GM18498 (cell line): ENCODE results near the gene PRR33.
A peak's percentile ranks its signal among the peaks of the same experiment; 100 is the strongest.

Source experiments
- ATAC-seq: cut with Tn5 transposase; IDR thresholded peaks from one replicate; pipeline ENCODE4 v1.9.1; 2021; ENCODE audit warnings: mild to moderate bottlenecking, moderate library complexity; ENCODE audit not compliant: unreplicated experiment

PRR33 gene

DNA sequence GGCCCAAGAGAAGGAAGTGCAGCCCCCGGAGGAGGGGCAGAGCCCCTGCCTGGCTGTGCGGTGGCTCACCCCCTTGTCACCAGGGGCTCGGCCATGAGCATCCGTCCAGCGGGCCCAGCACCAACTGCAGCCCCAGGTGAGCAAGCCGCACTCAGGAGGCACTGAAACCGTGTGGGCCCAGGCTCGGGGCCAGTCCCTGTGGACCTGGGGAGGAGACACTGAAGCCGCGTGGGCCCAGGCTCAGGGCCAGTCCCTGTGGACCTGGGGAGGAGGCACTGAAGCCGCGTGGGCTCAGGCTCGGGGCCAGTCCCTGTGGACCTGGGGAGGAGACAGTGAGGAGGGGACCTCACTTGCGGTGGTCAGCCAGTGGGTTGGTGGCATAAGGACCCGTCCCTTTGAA lies 24.9 kb downstream of the PRR33 start:
- no peak for ATAC-seq

DNA sequence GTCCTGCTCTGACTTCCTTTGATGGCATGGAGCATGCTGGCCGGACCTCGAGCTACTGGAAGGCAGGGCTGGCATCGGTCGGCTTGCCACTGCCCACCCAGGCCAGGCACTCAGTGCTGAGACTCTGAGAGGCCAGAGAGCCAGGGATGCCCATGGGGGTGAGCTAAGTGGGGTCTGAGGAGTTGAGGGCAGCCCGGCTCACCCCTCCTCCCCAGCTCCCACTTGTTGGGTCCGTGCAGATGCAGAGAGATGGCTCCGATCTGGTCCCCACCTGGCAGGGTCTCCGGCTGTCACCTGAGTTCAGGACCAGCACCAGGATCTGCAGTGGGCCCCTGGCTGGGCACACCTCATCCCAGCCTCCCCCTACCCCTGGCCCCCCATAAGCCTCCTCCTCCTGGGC lies 25.5 kb downstream of the PRR33 start:
- ATAC-seq: no peak

DNA sequence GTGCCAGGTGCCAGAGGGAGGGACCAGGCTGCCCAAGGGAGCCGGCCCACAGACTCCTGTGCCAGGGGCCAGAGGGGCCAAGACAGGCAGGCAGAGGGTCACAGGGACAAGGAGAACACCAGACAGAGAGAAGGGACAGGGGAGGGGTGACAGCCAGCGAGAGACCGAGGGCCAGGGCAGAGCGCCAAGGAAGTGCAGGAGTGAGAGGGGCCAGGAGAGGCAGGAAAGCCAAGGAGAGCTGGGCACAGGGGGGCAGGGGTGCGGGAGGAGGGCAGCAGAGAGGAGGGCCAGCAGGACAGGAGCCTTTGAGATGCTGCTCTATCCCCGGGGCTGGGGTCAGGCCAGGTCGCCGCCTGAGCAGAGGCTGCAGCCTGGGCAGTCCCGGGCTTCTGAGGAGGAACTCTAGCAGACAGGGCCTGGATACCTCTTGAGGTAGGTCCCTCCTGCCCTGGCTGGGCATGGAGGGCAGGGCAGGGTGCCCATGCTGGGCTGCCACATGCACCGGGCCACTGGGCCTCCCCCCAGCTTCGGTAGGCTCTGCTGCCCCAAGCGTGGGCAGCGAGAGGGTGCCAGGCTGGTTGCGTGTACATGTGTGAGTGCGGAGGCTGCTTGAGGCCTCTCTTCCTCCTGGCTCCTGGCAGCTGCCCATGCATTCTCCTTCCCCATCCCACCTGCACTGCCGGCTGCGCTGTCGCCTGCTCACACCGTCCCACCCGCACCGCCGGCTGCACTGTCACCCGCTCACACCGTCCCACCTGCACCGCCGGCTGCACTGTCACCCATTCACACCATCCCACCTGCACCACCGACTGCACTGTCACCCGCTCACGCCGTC lies 26.6 kb downstream of the PRR33 start:
- ATAC-seq: no peak

DNA sequence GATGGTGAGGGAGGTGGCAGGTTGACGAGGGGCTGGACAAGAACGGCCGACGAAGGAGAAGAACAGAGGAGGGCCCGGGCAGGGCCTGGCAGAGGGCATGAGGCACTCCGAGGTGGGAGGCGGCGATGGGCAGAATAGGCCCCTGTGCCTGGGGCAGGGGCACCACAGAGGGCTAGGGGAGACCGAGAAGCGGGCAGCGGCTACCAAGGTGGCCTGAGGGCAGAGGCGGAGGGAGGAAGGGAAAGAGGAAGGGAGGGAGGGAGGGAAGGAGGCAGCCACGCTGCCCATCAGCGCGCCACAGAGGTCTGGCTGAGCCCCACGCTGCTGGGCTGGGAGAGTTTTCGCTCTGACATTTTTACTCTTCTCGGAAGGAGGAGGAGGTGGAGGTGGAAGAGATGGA lies 27.5 kb downstream of the PRR33 start:
- ATAC-seq: no peak

DNA sequence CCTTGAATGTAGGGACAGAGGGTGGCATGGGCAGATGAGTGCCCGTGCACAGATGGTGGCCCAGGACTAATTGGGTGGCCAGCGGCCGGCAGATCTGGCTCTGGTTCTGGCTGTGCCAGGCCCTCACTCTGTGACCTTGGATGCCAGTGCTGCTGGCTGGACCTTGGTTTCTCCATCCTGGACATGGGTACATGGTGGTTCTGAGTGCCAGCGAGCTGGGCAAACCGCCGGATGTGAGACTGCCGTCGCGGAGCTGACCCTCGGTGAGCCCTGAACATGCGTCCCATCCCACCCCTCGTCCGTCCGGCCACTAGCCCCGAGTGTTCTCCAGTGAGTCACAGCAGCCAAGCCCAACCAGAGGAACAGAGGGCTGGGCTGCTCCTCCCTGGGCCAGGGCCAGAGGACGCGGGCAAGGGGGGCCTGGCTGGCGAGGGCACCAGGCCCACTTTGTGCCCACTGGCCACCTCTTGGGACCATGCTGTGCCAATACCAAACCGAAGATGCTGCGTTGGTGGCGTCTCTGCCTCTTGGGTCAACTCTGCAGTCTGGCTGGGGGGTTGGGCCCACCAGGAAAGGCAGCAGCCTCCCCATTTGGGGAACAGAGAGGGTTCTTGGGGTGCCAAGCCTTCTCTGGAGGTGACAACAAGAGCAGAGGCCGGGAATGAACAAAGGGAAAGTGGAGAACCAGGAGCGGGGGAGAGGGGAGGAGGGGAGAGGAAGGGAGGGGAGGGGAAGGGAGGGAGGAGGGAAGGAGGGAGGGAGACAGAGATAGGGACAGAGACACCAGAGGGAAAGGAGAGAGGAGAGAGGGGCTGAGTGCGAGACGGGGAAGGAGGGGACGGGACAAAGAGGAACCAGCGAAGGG lies 28.1 kb downstream of the PRR33 start:
- ATAC-seq: no peak

DNA sequence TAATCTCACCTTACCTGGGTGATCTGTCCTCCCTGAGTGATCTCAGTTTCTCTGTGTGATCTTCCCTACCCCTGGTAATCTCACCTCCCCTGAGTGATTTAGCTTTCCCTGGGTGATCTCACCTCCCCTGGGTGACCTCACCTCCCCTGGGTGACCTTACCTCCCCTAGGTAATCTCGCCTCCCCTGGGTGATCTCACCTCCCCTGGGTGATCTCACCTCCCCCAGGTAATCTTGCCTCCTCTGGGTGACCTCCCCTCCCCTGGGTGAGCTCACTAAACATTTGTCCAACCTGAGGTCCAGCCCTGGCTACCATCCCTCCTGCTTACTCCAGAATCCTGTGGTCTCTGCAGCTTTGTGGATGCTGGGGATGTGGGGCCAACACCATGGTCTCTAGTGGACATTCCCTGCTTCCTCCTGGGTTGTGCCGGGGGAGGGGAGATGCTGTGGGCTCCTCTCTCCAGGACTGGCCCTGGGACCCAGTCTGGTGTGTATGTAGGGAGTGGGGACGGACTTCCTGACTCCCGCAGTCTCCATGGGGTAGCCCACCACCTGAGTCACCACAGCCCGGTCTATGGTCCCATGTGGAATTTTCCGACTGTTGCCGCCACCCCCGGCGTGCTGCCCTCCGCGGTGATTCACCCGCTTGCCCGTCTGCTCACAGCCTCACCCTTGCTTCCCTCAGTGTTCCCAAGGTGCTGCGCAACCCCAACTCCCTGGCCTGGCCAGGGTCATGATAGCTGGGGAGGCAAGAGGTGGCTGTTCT lies 28.9 kb downstream of the PRR33 start:
- ATAC-seq: no peak

DNA sequence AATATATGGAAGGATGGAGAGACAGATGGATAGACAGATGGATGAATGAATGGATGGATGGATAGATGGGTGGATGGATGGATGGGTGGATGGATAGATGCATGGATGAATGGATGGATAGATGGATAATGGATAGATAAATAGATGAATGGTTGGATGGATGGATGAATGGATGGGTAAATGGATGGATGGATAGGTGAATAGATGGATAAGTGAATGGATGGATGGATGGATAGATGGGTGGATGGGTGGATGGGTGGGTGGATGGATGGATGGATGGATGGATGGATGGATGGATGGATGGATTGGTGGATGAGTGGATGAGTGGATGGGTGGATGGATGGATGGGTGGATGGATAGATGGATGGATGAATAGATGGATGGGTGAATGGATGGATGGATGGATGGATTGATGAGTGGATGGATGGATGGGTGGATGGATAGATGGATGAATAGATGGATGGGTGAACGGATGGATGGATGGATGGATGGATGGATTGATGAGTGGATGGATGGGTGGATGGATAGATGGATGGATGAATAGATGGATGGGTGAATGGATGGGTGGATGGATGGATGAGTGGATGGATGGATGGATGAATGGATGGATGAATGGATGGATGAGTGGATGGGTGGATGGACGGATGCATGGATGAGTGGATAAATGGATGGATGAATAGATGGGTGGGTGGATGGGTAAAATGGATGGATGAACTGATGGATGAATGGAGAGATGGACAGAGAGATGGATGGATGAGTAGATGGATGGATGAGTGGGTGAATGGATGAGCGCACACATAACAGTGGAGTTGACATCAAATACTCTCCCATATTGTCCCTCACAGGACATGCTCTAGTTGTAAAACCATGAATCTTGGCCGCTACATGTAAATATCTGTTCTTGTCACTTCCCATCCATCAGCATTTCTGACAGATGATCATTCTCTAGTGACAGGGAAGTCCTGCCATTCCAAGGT lies 30.0 kb downstream of the PRR33 start:
- ATAC-seq: no peak

DNA sequence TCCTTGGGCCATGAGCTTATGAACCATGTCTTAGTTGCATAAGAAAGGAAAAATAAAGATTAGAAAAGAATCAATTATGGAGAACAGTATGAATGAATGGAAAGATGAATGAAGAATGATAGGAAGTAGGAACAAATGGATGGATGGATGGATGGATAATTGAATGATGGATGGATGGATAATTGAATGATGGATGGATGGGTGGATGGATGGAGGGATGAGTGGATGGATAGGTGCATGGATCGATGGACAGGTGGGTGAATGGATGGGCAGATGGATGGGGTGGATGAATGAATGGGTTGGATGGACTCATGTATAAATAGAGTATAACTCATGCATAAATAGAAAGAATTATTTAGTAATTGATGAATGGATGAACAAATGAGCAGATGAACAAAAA lies 31.6 kb downstream of the PRR33 start:
- no peak for ATAC-seq

DNA sequence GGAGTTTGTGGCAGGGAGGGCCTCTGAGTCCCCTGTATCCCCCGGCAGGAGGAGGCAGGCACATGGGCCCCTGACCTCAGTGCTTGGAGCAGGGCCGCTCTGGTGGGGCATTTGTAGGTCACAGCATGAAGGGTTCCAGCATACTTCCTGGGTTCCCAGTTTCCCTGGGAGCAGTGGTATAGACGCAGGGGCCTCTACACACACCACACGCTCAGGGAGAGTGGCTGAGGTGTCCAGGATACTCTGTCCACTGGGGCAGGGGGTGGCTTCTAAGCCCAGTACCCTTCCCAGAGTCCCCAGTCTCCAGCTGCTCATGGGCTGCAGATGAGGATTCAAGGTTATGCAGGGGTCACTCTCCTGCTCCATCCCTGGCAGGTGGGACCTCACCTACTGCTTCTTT lies 32.7 kb downstream of the PRR33 start:
- no peak for ATAC-seq

DNA sequence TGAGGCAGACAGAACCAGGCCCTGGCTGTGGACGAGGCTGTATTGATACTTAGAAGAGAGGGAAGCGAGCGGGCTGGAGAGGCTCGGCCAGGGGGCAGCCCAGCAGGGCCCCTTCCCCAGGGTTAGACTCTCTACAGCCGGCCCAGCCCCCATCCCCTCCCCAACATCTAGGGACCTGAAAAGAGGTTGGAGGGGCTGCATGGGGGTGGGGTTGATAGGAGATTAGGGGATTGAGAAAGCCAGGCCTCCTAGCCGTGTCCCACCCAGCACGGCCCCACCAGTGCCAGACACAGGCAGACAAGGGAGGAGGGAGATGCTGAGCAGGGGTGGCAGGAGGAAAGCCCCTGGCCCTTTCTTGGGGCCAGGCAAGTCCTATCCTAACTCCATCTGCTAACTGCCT lies 33.1 kb downstream of the PRR33 start:
- no peak for ATAC-seq

DNA sequence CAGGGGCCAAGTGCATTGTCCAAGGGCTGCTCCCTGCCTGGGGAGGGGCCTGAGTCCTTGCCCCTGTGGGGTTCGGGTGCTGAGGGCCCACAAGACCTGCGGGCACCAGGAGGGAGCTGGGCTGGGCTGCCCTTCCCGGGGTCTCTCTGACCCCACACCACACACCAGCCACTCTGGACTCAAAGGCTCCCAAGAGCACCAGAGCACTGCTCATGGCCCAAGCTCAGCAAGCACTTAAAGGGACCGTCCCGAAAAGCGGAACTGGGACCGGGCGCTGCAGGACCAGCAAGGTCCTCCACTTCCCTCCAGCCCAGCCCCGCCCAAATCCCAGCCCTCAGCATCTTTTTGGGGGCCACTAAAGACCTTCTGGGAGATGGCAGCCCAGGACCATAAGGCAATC lies 33.5 kb downstream of the PRR33 start:
- no peak for ATAC-seq

DNA sequence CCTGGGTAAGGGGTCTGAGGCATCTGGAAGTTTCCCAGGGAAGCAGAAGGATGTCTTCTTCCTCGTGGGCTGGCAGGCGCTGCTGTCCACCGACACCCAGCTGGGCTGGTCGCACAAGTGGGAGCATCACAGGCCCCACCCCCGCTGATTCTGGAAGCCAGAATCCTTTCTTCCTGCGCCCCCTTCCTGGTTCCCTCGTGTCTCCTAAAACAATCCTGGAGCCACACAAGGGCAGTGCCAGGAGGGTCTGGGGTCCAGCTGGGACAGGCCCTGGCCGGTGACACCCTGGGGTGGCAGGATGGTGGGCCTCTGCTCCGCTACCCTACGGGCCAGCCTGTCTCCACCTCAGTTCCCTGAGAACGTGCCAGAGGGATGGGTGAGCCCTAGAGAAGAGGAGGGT lies 34.6 kb downstream of the PRR33 start:
- ATAC-seq: no peak

DNA sequence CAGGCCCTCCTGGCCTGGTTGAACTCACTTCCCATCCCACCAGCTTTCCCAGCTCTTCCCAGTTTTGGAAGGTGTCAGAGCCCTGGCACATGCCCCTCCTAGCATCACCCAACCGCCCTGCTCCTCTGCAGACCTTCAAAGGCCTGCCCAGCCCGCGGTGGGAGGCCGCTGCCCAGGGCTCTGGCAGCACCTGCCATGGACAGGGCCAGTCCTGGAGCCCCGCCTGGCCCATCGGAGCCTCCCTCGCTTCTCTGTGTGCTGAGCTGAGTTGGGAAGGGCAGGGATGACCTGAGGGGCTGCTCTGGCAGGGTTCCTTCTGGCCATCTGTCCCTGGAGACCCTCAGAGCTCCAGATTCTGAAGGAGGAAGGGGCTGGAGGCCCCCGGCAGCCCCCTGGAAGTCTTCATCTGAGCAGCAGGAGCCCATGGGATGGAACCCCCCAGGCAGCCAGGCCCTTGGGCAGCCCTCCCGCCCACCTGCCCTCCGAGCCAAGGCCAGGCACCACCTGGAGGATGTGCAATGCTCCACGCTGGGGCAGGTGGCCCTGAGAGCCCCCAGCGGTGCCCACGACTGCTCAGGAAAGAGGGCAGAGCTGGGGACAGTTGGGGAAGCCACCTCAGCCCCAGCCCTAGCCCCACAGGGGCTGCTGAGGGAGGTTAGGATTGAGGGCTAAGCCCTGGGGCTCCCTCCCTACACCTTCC lies 35.2 kb downstream of the PRR33 start:
- no peak for ATAC-seq

DNA sequence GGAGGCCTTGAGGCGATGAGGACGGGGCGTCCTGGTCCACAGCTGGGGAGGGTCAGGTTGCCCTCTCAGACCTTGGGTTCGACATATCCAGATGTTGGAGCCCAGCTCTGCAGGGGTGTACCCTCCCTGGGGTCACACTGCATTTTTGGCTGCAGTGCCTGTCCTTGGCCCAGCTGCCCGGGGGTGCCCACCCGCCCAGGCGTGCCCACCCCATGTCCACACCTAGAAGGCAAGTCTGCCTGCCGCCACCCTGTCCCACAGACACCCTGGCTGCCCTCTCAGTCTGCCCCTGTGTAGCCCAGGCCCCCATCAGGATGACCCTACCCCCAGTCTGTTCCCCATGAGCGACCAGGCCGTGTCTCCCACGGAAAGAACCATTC lies 35.8 kb downstream of the PRR33 start:
- no peak for ATAC-seq

DNA sequence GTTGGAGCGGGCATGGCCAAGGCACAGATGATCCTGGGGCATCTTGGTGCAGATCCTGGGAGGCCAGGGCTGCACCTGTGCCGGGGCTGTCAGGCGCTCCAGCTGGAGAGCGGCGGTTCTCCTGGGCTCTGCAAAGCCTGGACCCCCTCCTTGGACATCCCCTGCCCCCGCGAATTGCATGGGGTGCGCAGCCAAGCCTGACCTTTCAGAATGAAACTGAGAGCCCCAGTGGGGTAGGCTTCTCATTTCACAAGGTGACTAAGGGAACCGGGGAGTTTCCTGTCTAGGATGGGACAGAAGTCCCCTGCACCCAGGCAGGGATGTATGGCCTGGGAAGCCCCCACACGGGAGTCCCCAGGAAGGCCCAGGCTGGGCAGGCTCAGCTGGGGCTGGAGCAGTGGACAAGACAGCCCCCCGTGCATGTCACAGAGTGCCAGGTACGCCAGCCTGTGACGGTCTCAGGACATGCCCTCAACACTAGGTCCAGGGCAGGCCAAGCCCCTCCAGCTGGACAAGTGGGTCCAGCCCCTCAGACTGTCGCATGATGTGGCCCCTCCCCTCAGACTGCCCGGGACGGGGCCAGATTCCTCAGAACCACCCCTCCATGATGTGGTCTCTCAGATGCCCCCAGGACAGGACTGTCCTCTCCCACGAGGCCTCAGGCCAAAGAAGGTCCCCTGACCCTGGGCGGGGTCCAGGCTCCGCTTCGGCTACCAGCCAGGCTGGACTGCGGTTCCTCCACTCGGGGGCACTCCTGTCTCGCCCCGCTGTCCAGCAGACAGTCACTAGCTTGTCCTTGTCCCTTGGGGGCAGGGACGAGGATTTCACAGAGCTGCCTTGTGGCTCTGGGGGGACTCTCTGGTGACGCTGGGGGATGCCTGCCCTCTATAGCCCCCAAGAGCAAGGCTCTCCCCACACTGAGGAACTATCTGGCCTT lies 36.5 kb downstream of the PRR33 start:
- ATAC-seq: peak; percentile 37

DNA sequence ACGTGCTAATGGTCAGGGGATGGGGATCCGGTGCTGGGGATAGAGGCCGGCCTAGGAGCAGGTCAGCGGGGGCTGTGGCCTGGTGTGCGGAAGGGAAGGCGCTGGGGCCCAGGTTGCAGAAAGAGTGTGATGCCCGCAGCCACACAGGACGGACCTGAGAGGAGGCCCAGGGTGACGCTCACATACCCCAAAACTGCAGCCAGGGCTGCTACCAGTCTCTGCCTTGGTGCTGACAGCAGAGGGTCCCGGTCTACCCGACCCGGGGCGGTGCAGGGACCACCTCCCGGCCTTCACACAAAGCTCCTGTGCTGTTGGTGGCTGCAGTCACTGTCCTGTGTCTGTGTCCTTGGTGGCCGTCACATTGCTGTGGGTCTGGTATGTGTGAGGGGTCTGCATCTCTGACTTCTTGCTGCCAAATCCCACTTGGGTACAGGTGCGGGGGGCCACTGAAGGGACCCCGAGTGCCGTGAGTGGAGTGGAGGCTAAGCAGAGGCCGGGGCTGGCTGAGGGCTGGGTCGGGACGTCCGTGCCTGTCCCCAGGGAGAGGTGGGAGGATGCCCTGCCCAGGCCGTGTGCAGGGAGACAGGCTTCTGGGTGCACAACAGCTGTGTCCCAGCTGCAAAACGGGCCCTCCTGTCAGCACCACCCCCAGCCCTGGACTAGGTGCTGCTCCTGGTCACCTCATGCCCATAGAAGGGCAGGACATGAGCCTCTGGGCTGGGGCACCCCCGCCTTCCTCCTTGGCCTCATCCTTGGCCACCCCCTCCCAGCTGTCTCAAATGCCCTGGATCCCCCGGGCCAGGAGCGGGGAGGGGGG lies 37.4 kb downstream of the PRR33 start:
- ATAC-seq: peak; percentile 14

DNA sequence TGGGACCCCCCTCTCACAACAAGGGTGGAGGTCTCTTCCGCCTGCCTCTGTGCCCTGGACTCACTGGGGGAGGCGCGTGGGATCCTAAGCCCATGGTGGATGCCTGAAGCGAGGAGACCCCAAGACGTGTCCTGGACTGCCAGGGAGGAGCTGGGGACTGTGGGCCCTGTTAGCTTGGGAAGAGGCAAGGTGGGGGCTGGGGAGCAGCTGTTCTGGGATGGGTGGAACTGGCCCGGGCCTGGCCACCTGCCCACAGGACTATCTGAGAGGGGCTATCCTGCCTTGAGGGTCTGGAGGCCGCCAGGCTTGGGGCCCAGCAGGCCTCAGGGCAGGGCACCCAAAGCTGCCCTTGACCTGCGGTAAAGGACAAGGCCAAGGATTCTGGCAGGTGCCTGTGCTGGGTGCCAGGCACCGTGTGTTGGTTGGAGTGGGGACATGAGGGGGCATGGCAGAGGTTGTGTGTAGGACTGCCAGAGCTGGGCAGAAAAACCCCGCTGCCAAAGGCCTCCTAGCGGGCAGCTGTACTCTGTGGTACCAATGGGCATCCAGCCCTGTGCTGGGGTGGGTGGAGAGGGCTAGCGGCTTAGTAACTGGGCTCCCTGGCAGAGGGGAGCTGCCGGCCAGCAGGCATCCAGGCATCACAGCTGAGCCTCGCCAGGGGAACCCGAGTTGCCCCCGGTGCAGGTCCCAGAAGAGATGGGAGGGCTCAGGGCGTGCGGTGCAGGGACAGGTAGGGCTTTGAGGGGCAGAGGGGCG lies 38.1 kb downstream of the PRR33 start:
- no peak for ATAC-seq
